NCI-H460 (cell line): Measurements from ENCODE around the gene CRIP1. TPM values are rescaled to one million over a fixed set of nuclear protein-coding genes. Genes with fewer than 3 reads are reported as not detected.

Experiments used
- DNase-seq: peaks from one replicate; pipeline ENCODE4 v3.0.0-alpha.2; 2016; ENCODE audit warnings: low read depth; ENCODE audit errors: extremely low read depth
- polyA plus RNA-seq: library from polyadenylated mRNA; depleted of rRNA; stranded (reverse); fragments of >200 nt; gene quantifications from 2 replicates; pipeline ENCODE4 v1.2.3, GENCODE V29; 2014; cell fraction: nucleus; rRNA removed
- total RNA-seq: library from RNA; depleted of rRNA; stranded (reverse); fragments of >200 nt; shearing (Covaris generic); gene quantifications from 2 replicates; pipeline ENCODE4 v1.2.3, GENCODE V29; 2014; rRNA removed

The CRIP1 gene, protein sequence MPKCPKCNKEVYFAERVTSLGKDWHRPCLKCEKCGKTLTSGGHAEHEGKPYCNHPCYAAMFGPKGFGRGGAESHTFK
- total RNA-seq = 65.3 and 85.6 TPM in 2 replicates
- polyA plus RNA-seq = 90.1 and 167 TPM in 2 replicates

DNA sequence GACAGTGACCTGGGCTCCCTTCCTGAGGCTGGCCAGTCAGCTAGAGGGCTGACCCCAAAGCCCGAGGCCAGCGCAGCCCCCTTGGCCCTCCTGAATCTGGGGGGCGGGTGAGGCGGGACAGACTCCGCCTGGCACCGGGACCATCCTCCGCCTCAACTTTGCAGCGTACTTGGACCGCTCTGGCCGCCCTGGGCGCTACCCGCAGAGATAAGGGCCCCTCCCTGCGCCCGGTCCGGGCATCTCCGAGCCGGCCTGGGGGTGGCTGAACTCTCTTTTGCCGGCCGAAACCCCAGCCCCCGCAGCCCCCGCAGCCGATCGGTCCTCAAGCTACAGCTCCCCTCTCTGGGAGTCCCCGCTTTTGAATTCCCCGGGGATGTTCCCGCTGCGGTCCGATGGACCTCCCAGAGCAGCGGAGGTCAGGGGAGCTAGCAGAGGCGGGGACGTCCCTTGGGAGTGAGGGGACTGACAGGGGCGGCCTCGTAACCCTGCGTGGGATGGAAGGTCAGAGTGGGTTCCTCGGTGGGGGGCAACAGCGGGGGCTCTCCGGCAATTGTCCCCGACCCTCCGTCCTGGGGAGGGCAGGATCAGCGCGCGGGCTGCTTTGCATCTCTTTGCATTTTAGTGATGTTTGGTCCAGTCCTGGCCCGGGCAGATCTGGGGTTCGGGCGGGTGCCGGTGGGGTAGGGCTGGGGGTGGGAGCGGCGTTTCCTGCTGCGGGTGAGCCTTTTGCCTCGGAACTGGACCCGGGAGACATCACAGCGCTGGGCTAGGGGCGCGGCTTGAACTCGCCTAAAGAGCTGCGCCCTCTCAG, at the start of gene CRIP1:
TSS of gene CRIP1 (plus strand) at position 724 of the 811 bp plus-strand sequence. CDS start 374 bp downstream, outside the sequence.
- DNase-seq = no peak

DNA sequence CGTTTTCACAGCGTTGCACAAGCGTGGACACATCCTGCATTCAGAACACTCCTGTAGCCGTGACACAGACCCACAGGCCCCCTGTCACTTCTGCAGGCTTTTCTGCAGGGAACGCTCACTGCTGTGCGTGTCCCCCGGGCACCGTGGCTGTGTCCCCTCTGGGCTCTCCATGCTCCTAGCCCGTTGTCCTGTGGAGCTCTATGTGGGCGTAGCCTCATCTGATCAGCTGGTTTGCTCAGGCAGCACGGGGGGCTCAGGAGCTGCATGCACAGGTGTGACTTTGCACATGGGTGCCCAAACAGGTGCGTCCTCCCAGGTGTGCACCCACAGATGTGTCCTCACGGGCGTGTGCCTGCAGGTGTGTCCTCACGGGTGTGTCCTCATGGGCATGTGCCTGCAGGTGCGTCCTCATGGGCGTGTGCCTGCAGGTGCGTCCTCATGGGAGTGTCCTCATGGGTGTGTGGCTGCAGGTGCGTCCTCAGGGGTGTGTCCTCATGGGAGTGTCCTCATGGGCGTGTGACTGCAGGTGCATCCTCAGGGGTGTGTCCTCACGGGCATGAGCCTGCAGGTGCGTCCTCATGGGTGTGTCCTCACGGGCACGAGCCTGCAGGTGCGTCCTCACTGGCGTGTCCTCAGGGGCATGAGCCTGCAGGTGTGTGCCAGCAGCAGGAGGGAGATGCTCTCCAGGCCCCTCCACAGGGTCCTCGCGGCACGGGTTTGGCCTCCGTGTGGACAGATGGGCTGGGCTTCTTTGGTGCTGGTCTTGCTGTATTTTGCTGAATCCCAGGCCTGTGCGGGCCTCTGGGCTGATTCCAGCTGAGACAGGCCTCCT, 49.6 kb upstream of the CRIP1 start:
- DNase-seq = no peak

DNA sequence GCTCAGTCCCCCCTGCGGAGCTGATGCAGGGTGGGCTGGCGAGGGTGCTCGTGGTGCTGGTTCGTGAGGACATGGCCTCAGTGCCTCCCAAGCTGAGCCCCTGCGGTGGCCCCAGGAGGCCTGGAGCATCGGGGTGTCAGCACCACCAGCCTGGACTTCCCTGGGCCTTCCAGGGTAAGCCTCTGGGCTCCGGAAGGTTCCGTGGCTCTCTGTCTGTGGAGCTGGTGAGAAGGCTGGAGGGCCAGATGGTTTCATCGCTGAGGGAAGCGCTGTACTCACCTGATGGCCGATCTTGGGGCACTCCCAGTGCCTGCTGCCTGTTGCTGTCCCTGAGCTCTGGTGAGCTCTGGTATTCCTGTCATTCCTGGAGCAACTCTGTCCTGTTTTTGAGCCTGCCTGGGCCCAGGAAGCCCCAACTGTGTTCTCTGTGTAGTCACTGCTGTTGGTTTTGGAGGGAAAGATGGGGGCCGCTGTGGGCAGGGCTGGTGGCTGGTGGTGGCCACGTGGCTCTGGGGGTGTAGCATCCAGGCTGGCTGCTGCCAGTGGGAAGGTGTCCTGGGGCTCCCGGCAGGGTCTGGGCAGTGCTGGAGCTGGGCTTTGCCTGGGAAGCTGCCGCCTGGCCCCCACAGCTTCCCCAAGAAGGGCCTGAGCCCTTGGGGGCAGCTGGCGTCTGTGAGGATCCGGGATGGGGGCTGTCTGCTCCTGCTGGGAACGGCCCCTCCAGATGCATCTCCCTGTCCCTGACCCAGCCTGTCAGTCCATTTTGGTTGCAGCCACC, 48.8 kb upstream of the CRIP1 start:
- no peak for DNase-seq

DNA sequence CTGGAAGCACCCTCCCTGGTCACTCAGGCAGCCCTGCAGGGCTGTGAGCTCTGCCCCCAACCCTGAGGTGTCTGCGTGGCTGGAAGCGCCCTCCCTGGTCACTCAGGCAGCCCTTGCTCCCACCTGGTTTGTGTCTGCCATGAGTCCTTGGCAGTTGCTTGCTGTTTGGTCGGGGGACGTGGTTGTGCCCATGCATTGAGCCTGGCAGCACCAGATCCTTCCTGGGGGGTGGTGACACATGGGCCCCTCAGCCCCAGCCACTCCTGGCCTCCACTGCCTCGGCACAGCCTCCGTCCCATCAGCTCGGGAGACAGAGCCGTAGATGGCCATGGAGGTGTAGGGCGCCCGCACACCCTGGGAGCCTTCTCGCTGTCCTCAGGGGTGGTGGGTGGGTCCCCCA, 47.5 kb upstream of the CRIP1 start:
- DNase-seq = no peak

DNA sequence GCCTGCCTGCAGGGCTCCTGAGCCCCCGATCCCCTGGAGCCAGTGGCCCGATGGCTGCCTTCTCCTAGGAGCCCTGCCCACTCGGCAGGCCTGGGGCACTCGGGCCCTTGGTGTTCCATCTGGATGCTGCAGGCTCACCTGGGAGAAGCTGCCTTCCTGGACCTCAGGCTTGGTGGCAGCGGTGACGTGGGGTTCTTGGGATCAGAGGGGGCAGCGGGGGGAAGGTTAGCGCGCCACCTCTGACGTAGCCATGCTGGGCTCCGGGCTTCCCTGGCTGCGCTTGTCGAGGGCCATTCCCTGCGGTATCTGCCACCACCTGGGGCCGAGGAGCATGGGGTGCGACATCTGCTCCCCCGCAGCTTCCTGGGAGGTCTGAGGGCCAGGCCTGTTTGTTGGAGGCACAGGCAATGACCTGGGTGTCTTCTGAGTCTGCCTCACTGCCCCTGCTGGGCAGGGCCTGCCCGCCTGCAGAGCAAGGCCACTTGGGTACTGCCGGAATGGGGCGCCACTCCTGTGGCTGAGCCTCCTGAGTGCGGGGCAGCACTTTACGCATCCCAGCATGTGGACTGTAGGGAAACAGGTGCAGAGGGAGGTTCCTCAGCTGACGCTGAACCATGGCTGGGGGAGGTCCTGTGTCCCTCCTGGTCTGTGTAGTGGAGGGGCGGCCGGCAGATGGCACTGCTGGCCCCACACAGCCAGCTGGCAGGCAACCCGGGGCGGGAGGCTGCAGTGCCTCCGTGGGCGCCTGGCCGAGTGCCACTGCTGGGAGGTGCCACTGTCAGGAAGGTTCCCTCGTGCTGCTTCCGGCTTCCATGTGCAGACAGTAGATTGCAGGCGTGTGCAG, 46.8 kb upstream of the CRIP1 start:
- peak; percentile 19 for DNase-seq

DNA sequence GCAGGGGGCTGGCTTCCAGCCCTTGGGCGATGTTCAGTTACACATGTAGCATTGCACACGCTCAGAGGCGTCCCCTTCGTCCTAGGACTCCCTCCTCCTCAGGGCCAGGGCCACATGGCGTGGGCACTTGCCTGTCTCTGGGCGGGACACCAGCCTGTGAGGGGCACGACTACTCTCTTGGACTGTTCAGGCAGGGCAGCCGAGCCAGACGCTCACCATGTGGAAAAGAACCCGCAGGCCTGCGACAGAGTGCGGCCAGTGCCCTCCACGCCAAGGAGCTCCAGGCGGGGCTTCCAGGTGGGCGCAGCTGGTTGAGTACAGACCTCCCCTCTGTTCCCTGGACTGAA, 46.2 kb upstream of the CRIP1 start:
- no peak for DNase-seq

DNA sequence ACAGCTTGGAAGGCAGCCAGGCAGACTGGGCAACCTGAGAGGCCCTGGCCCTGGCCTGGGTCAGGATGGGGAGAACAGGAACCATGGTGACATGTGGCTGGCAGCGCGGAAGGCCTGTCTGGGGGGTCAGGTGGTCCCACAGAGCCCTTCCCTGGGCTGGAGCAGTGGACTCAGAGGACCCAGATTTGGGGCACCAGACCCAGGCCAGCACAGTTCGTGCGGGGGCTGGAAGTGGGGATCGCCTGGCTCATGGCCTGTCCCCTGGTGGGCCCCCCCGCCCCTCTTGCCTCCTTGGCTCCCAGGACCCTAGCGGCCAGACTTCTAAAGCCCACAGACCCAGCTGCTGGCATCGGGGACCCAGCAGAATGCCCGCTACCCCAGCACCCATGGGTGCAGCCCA, 45.7 kb upstream of the CRIP1 start:
- DNase-seq = no peak

DNA sequence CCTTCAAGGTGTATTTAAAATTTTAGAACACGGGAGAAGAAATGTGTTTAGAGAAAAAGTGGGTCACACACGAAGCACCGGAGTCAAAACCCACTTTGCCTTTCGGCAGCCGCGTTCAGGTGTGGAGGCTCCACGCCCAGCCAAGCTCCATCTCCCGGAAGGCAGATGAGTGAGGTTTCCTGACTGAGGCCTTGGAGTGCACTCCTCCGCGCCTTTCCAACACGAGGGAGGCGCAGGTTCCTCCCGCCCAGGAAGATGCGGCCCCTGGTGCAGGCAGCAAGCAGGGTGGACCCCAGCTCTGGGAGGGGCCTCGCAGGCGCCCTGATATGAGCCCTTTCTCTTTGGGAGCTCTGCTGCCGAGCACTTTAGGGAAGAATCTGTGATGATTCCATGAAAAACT, 44.6 kb upstream of the CRIP1 start:
- DNase-seq = no peak

DNA sequence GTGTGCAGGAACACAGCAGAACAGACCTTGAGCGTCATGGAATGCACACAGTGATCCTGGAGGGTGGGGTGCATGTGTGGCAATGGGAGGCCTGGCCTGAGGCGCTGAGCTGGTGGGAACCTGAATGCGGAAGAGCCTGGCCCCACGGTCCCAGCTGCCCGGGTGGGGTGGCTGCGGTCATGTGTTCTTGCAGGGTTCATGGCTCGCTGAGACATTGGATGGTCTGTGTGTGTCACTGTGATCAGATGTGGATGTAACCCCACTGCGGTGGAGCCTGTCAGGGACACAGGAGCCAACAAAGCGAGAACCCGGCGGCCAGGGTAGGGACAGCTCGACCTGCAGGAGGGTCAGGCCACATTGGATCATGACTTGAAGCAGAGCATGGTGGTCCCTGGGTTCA, 43.9 kb upstream of the CRIP1 start:
- DNase-seq = no peak

DNA sequence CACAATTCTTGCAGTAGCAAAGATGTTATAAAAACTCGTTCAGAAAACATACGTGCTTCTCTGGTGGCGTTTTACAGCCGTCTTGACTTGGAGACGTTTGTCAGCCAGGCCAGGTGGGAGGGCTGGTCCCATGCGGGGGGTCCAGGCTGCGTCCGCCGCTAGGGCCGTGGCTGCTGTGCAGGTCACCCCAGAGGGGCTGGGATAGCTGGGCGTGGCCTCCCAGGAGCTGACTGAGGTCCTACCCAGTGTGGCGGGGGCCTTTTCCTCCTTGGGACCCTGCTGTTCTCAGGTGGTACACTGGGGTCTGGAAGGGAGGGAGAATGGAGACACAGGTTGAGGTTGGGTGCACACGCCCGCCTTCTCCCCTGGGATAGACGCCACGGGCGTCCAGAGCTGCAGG, 41.8 kb upstream of the CRIP1 start:
- DNase-seq = no peak

DNA sequence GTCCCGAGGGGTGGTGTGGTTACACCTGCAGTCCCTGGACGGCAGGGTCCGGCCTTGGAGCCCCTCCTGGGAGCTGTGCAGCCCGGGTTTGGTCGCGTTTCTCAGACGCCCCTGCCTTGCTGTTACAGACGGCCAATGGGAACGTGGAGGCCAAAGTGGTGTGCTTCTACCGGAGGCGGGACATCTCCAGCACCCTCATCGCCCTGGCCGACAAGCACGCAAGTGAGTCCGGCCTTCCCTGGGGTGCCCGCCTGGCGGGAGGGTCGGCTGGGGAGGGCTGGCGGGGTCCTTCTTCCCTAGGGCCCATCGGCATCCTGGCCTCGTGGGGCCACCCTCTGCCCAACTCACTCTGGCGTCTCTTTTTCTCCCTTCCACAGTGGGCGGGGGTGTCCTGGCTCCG, 41.4 kb upstream of the CRIP1 start:
- DNase-seq = no peak

DNA sequence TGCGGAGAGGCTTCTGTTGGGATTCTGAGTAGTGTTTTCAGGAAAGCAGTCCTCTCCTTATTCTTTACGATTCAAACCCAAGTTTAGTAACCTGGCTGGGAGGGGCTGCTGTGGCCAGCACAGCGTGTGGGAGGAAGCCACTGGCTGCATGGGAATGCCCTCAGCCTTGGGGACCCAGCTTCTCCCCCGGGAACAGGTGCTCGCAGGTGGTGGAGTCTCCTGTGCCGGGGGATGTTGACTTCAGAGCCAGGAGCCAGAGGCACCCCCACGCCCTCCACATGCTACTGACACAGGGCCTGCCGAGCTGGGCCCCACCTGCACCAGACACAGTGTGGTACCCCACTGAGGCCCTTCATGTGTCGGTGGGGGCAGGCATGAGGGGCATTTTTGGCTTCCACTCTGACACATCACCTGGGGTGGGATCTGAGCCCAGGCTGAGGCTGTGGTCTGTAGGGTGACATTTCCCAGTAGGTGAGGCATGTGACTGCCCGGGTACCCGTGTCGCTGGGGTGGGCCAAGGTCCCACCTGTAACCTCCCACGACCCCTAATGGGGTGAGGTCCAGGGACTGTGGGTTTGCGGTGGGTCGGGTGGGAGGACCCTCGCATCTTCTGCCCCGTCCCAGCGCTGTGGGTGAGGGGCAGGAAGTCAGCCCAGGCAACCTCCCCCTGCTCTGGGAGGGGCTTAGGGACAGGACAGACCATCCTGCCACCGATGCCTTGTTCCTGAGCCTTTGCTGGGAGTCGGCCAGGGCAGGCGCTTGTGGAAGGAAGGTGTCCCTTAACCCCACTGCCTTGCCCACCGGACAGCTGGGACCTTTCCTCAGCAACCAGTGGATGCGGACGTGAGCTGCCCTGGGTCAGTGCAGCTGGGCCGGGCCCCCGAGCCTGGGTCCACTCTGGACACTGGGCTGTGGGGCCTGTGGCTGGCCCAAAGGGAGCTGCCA, 40.5 kb upstream of the CRIP1 start:
- no peak for DNase-seq

DNA sequence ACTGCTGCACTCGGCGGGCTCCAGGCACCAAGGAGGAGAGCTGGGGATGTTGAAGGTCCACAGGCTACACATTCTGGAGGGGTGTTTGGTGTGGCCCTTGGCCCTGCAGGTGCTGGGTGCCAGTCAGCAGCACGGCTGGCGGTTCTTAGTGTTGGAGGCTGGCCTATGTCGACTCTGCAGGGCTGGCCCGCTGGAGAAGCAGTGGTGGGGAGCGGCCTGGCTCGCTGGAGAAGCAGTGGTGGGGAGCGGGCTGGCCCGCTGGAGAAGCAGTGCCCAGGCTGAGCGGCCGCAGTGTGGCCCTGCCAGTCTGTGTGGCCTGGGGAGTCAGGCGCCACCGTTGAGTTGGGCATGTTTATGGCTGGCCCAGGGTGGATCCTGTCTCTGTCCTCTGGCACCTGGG, 39.7 kb upstream of the CRIP1 start:
- no peak for DNase-seq

DNA sequence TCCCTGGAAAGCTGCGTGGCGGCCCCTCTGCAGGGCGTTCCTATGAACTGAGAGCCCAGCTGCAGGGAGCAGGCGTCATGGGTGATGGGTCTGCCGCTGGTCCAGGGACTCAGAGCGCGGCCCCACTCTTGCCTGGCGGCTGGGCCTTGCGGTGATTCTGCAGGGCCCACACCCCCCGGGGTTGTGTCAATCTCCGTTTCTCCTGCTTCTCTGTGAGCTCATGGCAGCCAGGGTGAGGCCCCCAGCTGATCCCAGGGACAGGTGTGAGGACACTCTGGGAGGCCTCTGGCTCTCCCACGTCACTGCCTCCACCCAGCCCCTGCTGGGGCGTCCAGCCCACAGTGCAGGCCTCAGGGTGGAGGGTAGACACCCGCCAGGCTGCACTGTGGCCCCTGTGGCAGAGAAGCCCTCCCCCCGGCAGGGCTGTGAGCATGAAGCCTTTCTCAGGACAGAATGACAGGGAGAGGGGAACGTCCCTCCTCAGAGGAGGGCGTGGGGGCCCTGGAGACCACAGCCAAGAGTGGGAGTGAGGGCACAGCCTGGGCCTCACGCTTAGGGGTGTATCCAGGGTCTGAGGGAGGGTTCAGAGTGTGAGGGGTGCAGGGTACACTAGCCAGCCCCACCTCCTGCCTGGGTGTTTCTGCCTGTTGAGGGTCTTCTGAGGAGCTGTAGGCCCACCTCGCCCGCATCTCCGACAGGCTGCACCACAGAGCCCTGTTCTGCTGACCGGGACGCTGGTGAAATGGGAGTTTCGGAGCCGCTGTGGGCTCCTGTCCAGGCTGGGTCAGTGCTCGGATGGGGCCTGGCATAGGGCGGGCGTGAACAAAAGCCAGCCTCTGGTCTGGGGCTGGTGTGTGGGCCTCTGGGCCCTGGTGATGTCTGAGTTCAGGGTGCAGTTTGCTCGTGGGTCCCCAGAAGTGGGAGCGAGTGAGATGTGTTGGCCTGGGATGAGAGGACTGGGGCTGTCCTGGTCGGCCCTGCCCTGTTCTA, 38.7 kb upstream of the CRIP1 start:
- DNase-seq = no peak

DNA sequence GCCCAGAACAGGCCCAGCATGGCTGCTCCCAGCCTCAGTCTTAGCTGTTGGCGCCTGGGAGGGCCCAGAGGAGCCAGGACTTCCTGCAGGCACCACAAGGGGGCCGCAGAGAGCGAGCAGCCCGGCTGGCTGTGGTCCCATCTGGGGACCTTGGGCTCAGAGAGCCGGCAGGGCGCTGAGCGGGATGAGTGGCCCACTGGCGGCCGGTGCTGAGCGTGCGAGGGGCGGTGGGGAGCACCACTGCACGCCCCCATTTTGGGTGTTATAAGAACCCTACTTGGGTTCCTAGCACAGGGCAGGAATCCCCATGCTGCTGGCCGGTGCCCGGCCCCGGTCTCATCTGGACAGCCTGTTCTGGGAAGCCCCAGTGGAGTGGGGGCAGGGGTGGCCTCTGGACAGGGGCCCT, 38.0 kb upstream of the CRIP1 start:
- DNase-seq = peak; percentile 54

DNA sequence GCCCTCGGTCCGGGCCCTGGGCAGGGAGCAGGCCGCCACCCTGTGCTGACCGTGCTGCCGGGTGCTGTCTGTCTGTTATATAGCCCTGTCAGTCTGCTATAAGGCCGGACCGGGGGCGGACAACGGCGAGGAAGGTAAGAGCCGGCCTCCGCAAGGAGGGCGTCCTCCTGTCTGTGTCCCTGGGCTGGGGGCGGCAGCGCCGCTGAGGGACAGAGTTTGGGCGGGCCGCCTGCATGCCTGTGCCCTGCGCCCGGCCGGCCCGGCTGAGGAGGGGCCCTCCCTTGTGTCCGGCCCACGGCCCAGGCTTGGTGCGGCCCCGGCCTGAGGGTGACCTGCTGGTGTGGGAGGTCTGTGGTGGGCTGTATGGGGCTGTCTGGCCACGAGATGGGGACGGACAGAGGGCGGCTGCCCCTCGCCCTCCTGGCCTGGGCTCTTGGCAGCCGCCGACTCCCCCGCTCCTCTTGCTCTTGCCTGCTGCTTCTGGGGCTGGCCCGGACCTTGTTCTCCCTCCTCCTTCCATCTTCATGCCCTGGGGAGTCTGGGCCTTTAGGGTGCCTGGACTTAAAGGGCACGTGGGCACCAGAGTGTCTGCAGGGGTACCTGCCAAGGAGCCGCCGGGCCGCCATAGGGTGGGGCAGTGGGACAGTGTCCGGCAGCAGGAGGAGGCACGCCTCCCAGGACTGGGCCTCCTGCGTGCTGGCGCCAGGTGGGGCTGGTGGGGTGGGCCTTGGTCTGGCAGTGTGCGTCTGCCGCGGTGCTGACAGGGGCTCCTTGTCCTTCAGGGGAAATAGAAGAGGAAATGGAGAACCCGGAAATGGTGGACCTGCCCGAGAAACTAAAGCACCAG, 37.2 kb upstream of the CRIP1 start:
- no peak for DNase-seq

DNA sequence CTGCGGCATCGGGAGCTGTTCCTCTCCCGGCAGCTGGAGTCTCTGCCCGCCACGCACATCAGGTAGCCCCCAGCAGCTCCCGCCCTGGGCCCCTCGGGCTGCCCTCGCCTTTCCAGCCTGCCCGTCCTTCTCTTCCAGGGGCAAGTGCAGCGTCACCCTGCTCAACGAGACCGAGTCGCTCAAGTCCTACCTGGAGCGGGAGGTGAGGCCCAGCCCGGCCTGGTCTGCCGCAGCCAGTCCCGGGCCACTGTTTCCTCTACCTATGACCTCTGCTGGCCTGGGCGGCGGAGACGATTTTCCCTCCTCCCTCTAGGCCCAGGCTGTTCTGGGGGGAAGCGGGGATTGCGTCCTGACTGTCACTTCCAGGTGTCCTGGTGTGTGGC, 36.6 kb upstream of the CRIP1 start:
- DNase-seq = no peak
